Lung (tissue), 12 donors: ENCODE measurements around the gene NOC4L. TPM values are rescaled to one million over a fixed set of nuclear protein-coding genes. Genes with fewer than 3 reads are reported as not detected.

Experiments
- ATAC-seq: fragments of 200-7000 bp; cut with Tn5 transposase; one replicate; pipeline ENCODE4 v1.9.1; 2020; ENCODE audit warnings: moderate number of reproducible peaks; ENCODE audit not compliant: insufficient read depth, low FRiP score
- DNase-seq, 3 donors: peaks; one replicate each; pipeline ENCODE4 v3.0.0-alpha.2; 2013 to 2017
- H3K27ac ChIP-seq, 2 donors: one replicate each; pipeline ENCODE4 v1.5.1; 2013; ENCODE audit warnings: mild to moderate bottlenecking in 2 of 2, moderate library complexity in 2 of 2, control low read depth in 1 of 2, inconsistent platforms in 1 of 2, low read depth in 1 of 2, low read length in 1 of 2
- H3K27me3 ChIP-seq, 3 donors: one replicate each; pipeline ENCODE4 v1.5.1; 2013; ENCODE audit warnings: low read length in 2 of 3; ENCODE audit not compliant: control insufficient read depth in 3 of 3, insufficient read depth in 3 of 3
- H3K36me3 ChIP-seq, 4 donors: one replicate each; pipeline ENCODE4 v1.5.1; 2013; ENCODE audit warnings: low read length in 4 of 4, mild to moderate bottlenecking in 1 of 4, moderate library complexity in 1 of 4; ENCODE audit not compliant: control insufficient read depth in 4 of 4, insufficient read depth in 4 of 4
- H3K4me1 ChIP-seq, 5 donors: one replicate each; pipeline ENCODE4 v1.5.1; 2013; ENCODE audit warnings: low read length in 5 of 5, mild to moderate bottlenecking in 2 of 5, moderate library complexity in 1 of 5; ENCODE audit not compliant: control insufficient read depth in 5 of 5, insufficient read depth in 5 of 5
- H3K4me3 ChIP-seq: one replicate; pipeline ENCODE4 v1.5.1; 2013; ENCODE audit warnings: mild to moderate bottlenecking, control low read depth, moderate library complexity
- H3K9ac ChIP-seq, 2 donors: one replicate each; pipeline ENCODE4 v1.5.1; 2013; ENCODE audit warnings: low read length in 2 of 2, control low read depth in 1 of 2; ENCODE audit not compliant: insufficient read depth in 1 of 2
- H3K9me3 ChIP-seq, 4 donors: one replicate each; pipeline ENCODE4 v1.5.1; 2013; ENCODE audit warnings: low read length in 3 of 4, mild to moderate bottlenecking in 1 of 4, moderate library complexity in 1 of 4; ENCODE audit not compliant: control insufficient read depth in 4 of 4, insufficient read depth in 3 of 4
- CTCF ChIP-seq: IDR thresholded peaks from 2 replicates; pipeline ENCODE4 v1.5.1; 2012; ENCODE audit warnings: mild to moderate bottlenecking; ENCODE audit errors: control extremely low read depth, extremely low read depth
- WGBS, 2 donors: extraction: QIAGEN DNeasy Blood & Tissue Kit; methylation state at CpG; one replicate each; pipeline ENCODE4 v1.1.7; 2013; 5-methylcytosine and 5-hydroxymethylcytosine counted together
- polyA plus RNA-seq, 2 donors: library from polyadenylated mRNA; stranded (reverse); fragments of 200-250 nt; gene quantifications; one replicate each; pipeline ENCODE4 v1.2.1, GENCODE V29; 2013
- total RNA-seq, 2 donors: library from RNA; depleted of rRNA in 1 of 2; stranded (reverse); fragments of >200 nt in 1 of 2; gene quantifications; one replicate each; pipeline ENCODE4 v1.2.1, GENCODE V29; 2014 to 2021
- donor health status: control.
- donor health status: control.
- donor health status: Bipolar disorder and iron deficiency.
- donor health status: healthy.
- donor health status: DM: yes; HTN: yes; CAD: no.

The NOC4L gene
- total and polyA plus RNA-seq, 4 donors, result 6.3 to 27.8 (median 25.9) TPM

DNA sequence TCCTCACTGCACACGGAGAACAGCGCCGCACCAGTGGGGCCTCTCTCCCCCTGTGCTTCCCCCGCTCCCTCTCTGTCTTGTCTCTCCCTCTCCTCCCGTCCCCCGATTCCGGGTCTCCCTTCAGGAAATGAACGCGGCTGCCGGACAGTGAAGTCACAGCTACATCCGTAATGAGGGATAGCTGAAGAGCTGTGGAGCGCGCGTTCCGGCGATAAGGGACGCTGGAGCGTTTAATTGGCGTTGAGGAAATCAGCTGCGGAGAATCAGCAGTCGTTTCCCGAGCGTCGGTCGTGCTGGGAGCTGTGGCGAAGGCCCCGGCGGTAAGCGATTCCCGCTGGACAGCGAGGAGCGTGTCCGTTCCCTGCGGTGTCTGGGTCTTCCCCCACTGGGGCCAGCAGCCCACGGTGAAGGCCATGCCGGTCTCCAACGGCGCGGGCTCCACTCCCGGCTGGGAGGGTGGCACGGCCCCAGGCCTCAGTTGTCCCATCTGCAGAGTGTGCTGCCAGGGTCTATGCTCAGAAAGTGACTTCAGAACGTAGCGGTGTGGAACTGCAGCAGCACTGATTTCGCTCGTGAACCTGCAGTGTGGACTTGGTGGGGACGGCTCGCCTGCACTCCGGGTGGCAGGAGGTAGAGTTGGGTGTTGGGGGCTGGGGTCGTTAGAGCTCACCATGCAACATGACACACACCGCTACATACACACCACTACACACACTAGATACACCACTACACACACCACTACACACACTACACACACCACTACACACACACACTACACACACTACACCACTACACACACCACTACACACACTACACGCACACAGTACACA lies 10.9 kb downstream of the NOC4L start:
- no peak overlapping the region for H3K4me3 ChIP-seq

DNA sequence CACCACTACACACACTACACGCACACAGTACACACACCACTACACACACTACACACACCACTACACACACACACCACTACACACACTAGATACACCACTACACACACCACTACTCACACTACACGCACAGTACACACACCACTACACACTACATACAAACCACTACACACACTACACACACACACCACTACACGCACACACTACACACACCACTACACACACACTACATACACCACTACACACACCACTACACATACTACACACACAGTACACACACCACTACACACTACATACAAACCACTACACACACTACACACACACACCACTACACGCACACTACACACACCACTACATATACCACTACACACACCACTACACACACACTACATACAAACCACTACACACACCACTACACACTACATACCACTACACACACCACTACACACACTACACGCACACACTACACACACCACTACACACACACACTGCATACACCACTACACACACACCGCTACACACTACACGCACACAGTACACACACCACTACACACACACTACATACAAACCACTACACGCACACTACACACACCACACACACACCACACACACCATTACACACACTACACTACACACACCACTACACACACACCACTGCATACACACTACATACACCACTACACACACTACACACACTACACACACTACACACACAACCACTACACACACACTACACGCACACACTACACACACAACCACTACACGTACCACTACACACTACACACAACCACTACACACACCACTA lies 11.7 kb downstream of the NOC4L start:
- Histone ChIP-seq H3K27ac (no peak overlapping the region), H3K4me3 (no peak overlapping the region), H3K9me3 (peaks cover 0 to 10% (median 4%) of the 10 kb centered on the region in 4 donors), H3K4me1 (peaks cover 0 to 15% (median 2%) of the 10 kb centered on the region in 5 donors), H3K36me3 (peaks cover 0 to 29% (median 24%) of the 10 kb centered on the region in 4 donors), H3K9ac (no peak overlapping the region), H3K27me3 (peaks cover 0 to 5% (median 0%) of the 10 kb centered on the region in 3 donors)
- DNase-seq, result no peak
- ATAC-seq, result no peak
- no peak for TF ChIP-seq CTCF
- WGBS, 2 donors, result 97 to 98% methylated on average over 9 to 10 of the region's 10 CpGs

More for the DNA sequence above, 10.9 kb downstream of the NOC4L start:
- Histone ChIP-seq H3K36me3 (peaks cover 0 to 29% (median 26%) of the 10 kb centered on the region in 4 donors), H3K27ac (no peak overlapping the region), H3K9me3 (peaks cover 0 to 10% (median 4%) of the 10 kb centered on the region in 4 donors), H3K9ac (no peak overlapping the region), H3K4me1 (peaks cover 0 to 15% (median 2%) of the 10 kb centered on the region in 5 donors), H3K27me3 (peaks cover 0 to 5% (median 0%) of the 10 kb centered on the region in 3 donors)
- 81 to 86% methylated on average over 51 of the region's 51 CpGs for WGBS, 2 donors
- TF ChIP-seq CTCF, result no peak
- DNase-seq (no peak), ATAC-seq (no peak)

GRCh38 chr12:132156573-132157325 lies 12.5 kb downstream of the NOC4L start:
- DNase-seq, result no peak
- Histone ChIP-seq H3K36me3 (peaks cover 0 to 29% (median 21%) of the 10 kb centered on the region in 4 donors), H3K27me3 (peaks cover 0 to 5% (median 0%) of the 10 kb centered on the region in 3 donors), H3K27ac (no peak overlapping the region), H3K9me3 (peaks cover 0 to 10% (median 4%) of the 10 kb centered on the region in 4 donors), H3K4me1 (peaks cover 0 to 15% (median 2%) of the 10 kb centered on the region in 5 donors), H3K9ac (no peak overlapping the region), H3K4me3 (no peak overlapping the region)
- 85 to 86% methylated on average over 8 of the region's 8 CpGs for WGBS, 2 donors
- no peak for ATAC-seq
- TF ChIP-seq CTCF, result no peak
